Ectodermal cell (in vitro differentiated cells): Measurements from ENCODE around the gene EEF1A2.
A peak's percentile ranks its signal among the peaks of the same experiment; 100 is the strongest.

Source experiments
- H3K27ac ChIP-seq: 2 replicates; pipeline ENCODE4 v1.7.0; 2013; ENCODE audit warnings: mild to moderate bottlenecking, low read depth, low read length; ENCODE audit not compliant: insufficient read depth, poor library complexity, severe bottlenecking
- H3K27me3 ChIP-seq: 2 replicates; pipeline ENCODE4 v1.7.0; 2013; ENCODE audit warnings: mild to moderate bottlenecking, low read length; ENCODE audit not compliant: insufficient read depth, control insufficient read depth, poor library complexity, severe bottlenecking
- H3K36me3 ChIP-seq: one replicate; pipeline ENCODE4 v1.7.0; 2013; ENCODE audit warnings: low read length; ENCODE audit not compliant: control insufficient read depth, insufficient read depth
- H3K4me1 ChIP-seq: one replicate; pipeline ENCODE4 v1.7.0; 2013; ENCODE audit warnings: low read length; ENCODE audit not compliant: control insufficient read depth, insufficient read depth
- H3K4me3 ChIP-seq: 2 replicates; pipeline ENCODE4 v1.7.0; 2013; ENCODE audit warnings: low read depth, low read length, control low read depth; ENCODE audit not compliant: insufficient read depth
- H3K9me3 ChIP-seq: 2 replicates; pipeline ENCODE4 v1.7.0; 2013; ENCODE audit warnings: mild to moderate bottlenecking, low read length, moderate library complexity; ENCODE audit not compliant: control insufficient read depth
- whole genome bisulfite sequencing, 2 experiments: methylation state at CpG; one replicate each; pipeline ENCODE4 v1.1.7; 2013; ENCODE audit warnings: missing lambda C conversion rate in 2 of 2; 5-methylcytosine and 5-hydroxymethylcytosine counted together

Gene EEF1A2

GRCh38 chr20:63536997-63537524 lies 38.2 kb upstream of the EEF1A2 start, which contains the start of gene PTK6:
PTK6 (minus strand) TSS chr20:63537376; CDS start chr20:63537314, 62 bp downstream.
- no peaks in the 10 kb centered on the region for H3K9me3 ChIP-seq
- no peaks in the 10 kb centered on the region for H3K36me3 ChIP-seq
- no peaks in the 10 kb centered on the region for H3K27me3 ChIP-seq
- H3K4me1 ChIP-seq, result no peaks in the 10 kb centered on the region
- H3K4me3 ChIP-seq, result peak within 1 kb of the TSS; percentile 12
- WGBS, 2 experiments, result 92 to 94% methylated on average over 29 of the region's 29 CpGs
- no peak within 1 kb of the TSS for H3K27ac ChIP-seq

- Histone ChIP-seq H3K9me3 (no peaks in the 10 kb centered on the region), H3K27me3 (no peaks in the 10 kb centered on the region), H3K27ac (no peak overlapping the region), H3K4me1 (no peaks in the 10 kb centered on the region), H3K4me3 (no peak overlapping the region), H3K36me3 (no peaks in the 10 kb centered on the region)
- 88 to 89% methylated on average over 35 of the region's 35 CpGs for WGBS, 2 experiments
Measured at GRCh38 chr20:63536241-63536977, 37.5 kb upstream of the EEF1A2 start.

- no peaks in the 10 kb centered on the region for H3K9me3 ChIP-seq
- H3K4me3 ChIP-seq, result no peak overlapping the region
- H3K27ac ChIP-seq, result no peak overlapping the region
- no peaks in the 10 kb centered on the region for H3K27me3 ChIP-seq
- H3K4me1 ChIP-seq, result no peaks in the 10 kb centered on the region
- H3K36me3 ChIP-seq, result no peaks in the 10 kb centered on the region
- WGBS, 2 experiments, result 87 to 88% methylated on average over 49 of the region's 49 CpGs
Measured at GRCh38 chr20:63534831-63535651, 36.2 kb upstream of the EEF1A2 start.

- Histone ChIP-seq H3K9me3 (no peaks in the 10 kb centered on the region), H3K4me3 (no peak overlapping the region), H3K36me3 (no peaks in the 10 kb centered on the region), H3K4me1 (no peaks in the 10 kb centered on the region), H3K27ac (no peak overlapping the region), H3K27me3 (no peaks in the 10 kb centered on the region)
- WGBS, 2 experiments, result 89 to 90% methylated on average over 12 of the region's 12 CpGs
Measured at GRCh38 chr20:63534427-63534830, 35.5 kb upstream of the EEF1A2 start.

GRCh38 chr20:63533871-63534393 lies 35.0 kb upstream of the EEF1A2 start:
- H3K27me3 ChIP-seq, result no peaks in the 10 kb centered on the region
- no peaks in the 10 kb centered on the region for H3K4me1 ChIP-seq
- no peak overlapping the region for H3K27ac ChIP-seq
- no peaks in the 10 kb centered on the region for H3K9me3 ChIP-seq
- 92% methylated on average over 28 of the region's 28 CpGs for WGBS, 2 experiments
- H3K36me3 ChIP-seq, result no peaks in the 10 kb centered on the region
- H3K4me3 ChIP-seq, result no peak overlapping the region

GRCh38 chr20:63533388-63533787 lies 34.5 kb upstream of the EEF1A2 start:
- Histone ChIP-seq H3K4me1 (no peaks in the 10 kb centered on the region), H3K36me3 (no peaks in the 10 kb centered on the region), H3K9me3 (no peaks in the 10 kb centered on the region), H3K27ac (no peak overlapping the region), H3K4me3 (no peak overlapping the region), H3K27me3 (no peaks in the 10 kb centered on the region)
- 92 to 93% methylated on average over 14 of the region's 14 CpGs for WGBS, 2 experiments

GRCh38 chr20:63532449-63532971 lies 33.6 kb upstream of the EEF1A2 start:
- Histone ChIP-seq H3K4me3 (no peak overlapping the region), H3K4me1 (no peaks in the 10 kb centered on the region), H3K36me3 (no peaks in the 10 kb centered on the region), H3K27me3 (no peaks in the 10 kb centered on the region), H3K27ac (no peak overlapping the region), H3K9me3 (no peaks in the 10 kb centered on the region)
- WGBS, 2 experiments, result 94 to 95% methylated on average over 24 of the region's 24 CpGs

GRCh38 chr20:63531686-63532448 lies 33.0 kb upstream of the EEF1A2 start:
- Histone ChIP-seq H3K4me3 (no peak overlapping the region), H3K27ac (no peak overlapping the region), H3K36me3 (no peaks in the 10 kb centered on the region), H3K4me1 (no peaks in the 10 kb centered on the region), H3K27me3 (no peaks in the 10 kb centered on the region), H3K9me3 (no peaks in the 10 kb centered on the region)
- WGBS, 2 experiments, result 92 to 94% methylated on average over 27 of the region's 27 CpGs

GRCh38 chr20:63530788-63531160 lies 31.9 kb upstream of the EEF1A2 start:
- H3K36me3 ChIP-seq, result no peaks in the 10 kb centered on the region
- no peak overlapping the region for H3K27ac ChIP-seq
- WGBS, 2 experiments, result 93 to 94% methylated on average over 14 of the region's 14 CpGs
- H3K9me3 ChIP-seq, result no peaks in the 10 kb centered on the region
- H3K4me1 ChIP-seq, result no peaks in the 10 kb centered on the region
- H3K27me3 ChIP-seq, result no peaks in the 10 kb centered on the region
- no peak overlapping the region for H3K4me3 ChIP-seq
